GM12891 (cell line): ENCODE results near the gene PTPN4.
"Not testable (repeated sequence)": the region's sequence is repeated elsewhere in the genome, so short reads cannot be mapped to it uniquely, and the experiment has no call there.

ENCODE experiments used
- DNase-seq: peaks from one replicate; pipeline ENCODE4 v3.0.0; 2011; ENCODE audit warnings: low spot score; ENCODE audit not compliant: insufficient read length
- FAIRE-seq: peaks from 2 replicates; lab custom pipeline; 2011; peaks lifted over from hg19 to GRCh38; lab: Jason Lieb, UNC
- PAX5 ChIP-seq: IDR thresholded peaks from 2 replicates; pipeline ENCODE4 v1.6.1; 2011; ENCODE audit warnings: low read length, moderate library complexity, mild to moderate bottlenecking; ENCODE audit not compliant: insufficient read depth, severe bottlenecking
- POLR2A ChIP-seq: IDR thresholded peaks from 2 replicates; pipeline ENCODE4 v1.6.1; 2011; ENCODE audit warnings: low read depth, low read length, control low read depth
- POLR2AphosphoS5 ChIP-seq: IDR thresholded peaks from 2 replicates; pipeline ENCODE4 v1.6.1; 2011; ENCODE audit warnings: low read depth, low read length, control low read depth
- POU2F2 ChIP-seq: IDR thresholded peaks from 2 replicates; pipeline ENCODE4 v1.6.1; 2011; ENCODE audit warnings: low read depth, mild to moderate bottlenecking, control low read depth, low read length, moderate library complexity
- SPI1 ChIP-seq: IDR thresholded peaks from 2 replicates; pipeline ENCODE4 v1.6.1; 2011; ENCODE audit warnings: low read depth, low read length, control low read depth
- TAF1 ChIP-seq: IDR thresholded peaks from 2 replicates; pipeline ENCODE4 v1.6.1; 2011; ENCODE audit warnings: low read depth, low read length, control low read depth

The PTPN4 gene

DNA sequence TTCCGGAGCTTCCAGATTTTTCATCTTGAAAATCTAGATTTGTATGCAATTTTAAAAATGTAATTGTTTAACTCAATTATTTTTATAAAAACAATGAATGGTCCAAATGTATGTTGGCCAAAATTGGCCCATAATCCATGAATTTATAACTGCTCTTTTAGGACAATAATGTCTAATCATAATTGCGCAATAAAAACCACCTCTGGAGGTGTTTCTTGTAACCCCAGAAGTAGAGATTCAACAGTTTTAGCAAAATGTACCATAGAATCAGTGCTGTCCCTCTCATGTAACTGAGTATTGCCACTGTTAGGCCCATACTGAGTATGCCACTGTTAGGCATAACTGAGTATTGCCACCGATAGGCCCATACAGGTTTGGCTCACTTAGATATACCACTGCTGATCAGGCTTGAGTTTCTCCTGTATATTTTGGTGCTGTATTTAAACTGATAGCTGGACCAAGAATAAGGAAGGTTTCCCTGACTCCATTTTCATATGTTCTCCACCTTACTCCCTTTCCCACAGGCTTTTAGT lies 182.3 kb downstream of the PTPN4 start:
- TF ChIP-seq TAF1 (no peak), POLR2A (no peak), PAX5 (no peak), POLR2AphosphoS5 (no peak), POU2F2 (no peak), SPI1 (no peak)
- DNase-seq (no peak), FAIRE-seq (peak; percentile 38)

GRCh38 chr2:119943058-119943457 lies 183.3 kb downstream of the PTPN4 start:
- FAIRE-seq = no peak
- no peak for DNase-seq
- TF ChIP-seq TAF1 = no peak
- TF ChIP-seq POLR2A = no peak
- TF ChIP-seq POU2F2 = no peak
- no peak for TF ChIP-seq SPI1
- no peak for TF ChIP-seq PAX5
- TF ChIP-seq POLR2AphosphoS5 = no peak

- DNase-seq = no peak
- no peak for FAIRE-seq
- TF ChIP-seq PAX5 (no peak), POLR2A (no peak), SPI1 (no peak), POLR2AphosphoS5 (no peak), POU2F2 (no peak), TAF1 (no peak)
These were observed 187.8 kb downstream of the PTPN4 start for GRCh38 chr2:119947535-119947934.

- TF ChIP-seq POU2F2 (no peak), POLR2A (no peak), SPI1 (no peak), POLR2AphosphoS5 (no peak), TAF1 (no peak), PAX5 (no peak)
- FAIRE-seq (no peak), DNase-seq (no peak)
These were observed 191.2 kb downstream of the PTPN4 start for GRCh38 chr2:119950966-119951365.

GRCh38 chr2:119958670-119959268 lies 199.0 kb downstream of the PTPN4 start:
- FAIRE-seq = no peak

DNA sequence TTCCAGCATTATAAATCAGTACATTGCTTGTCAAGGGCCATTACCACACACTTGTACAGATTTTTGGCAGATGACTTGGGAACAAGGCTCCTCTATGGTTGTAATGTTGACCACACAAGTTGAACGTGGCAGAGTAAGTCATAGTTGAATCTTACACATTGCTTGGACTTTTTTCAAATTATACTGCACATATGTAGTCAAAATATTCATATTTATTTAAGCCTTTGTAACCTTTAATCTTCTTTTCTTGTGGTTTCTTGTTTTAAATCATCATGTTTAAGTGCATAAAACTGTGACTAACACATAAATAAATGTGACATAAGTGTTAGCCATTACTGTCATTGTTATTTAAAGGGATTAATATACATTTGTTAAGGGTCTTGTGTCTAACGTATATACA lies 201.1 kb downstream of the PTPN4 start:
- DNase-seq (no peak), FAIRE-seq (no peak)
- TF ChIP-seq POU2F2 (no peak), POLR2AphosphoS5 (no peak), TAF1 (no peak), PAX5 (no peak), POLR2A (no peak), SPI1 (no peak)

More at GRCh38 chr2:119958670-119959268, 199.0 kb downstream of the PTPN4 start:
- DNase-seq = no peak
- TF ChIP-seq PAX5 = no peak
- TF ChIP-seq TAF1 = no peak
- TF ChIP-seq POU2F2 = no peak
- no peak for TF ChIP-seq POLR2AphosphoS5
- no peak for TF ChIP-seq POLR2A
- TF ChIP-seq SPI1 = no peak

- DNase-seq (no peak), FAIRE-seq (no peak)
- TF ChIP-seq PAX5 = no peak
These were observed 222.2 kb downstream of the PTPN4 start for GRCh38 chr2:119981896-119982295.

DNA sequence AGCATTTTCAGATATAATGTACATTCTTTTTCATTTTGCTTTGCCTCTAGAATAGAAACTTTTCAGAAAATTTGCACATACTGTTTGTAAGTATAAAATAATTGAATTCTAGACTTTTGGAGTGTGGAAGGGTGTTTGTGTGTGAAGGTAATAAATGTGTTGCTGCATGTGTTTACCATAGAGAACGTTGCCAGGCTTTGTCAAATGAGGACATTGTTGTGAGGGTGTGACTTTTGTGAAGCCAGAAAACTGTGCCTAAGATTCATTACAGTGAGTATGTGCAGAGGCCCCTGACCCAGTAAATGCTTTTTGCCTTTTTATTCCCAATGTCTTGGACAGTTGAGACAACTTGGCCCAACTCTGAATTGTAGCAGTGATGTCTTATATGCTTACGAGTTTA lies 222.8 kb downstream of the PTPN4 start:
- FAIRE-seq (no peak), DNase-seq (no peak)
- TF ChIP-seq SPI1 (no peak), POU2F2 (no peak), TAF1 (no peak), PAX5 (no peak), POLR2AphosphoS5 (no peak), POLR2A (no peak)

DNA sequence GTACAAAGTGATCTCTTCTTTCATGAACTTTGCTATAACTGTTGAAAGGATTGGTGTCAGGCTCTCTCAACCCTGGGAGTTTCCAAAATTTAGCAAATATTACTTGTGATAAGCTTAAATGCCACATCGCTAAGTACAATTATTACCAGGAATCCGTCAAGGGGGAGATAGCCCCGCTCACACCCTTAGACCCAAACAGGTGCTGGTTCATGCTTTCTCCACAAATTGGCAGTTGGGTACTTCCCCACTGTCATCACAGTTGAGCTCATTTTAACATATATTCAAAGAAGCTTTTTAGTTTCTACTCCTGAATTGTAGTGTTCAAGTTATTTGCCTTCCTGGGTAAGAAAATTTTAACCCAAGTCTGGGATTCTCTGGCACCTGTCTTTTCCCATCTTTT lies 223.4 kb downstream of the PTPN4 start:
- no peak for FAIRE-seq
- TF ChIP-seq POU2F2 = no peak
- no peak for TF ChIP-seq PAX5
- no peak for TF ChIP-seq TAF1
- no peak for TF ChIP-seq POLR2AphosphoS5
- TF ChIP-seq SPI1 = no peak
- DNase-seq = no peak

- FAIRE-seq (no peak), DNase-seq (no peak)
- TF ChIP-seq POLR2A = no peak
- TF ChIP-seq POLR2AphosphoS5 = no peak
- no peak for TF ChIP-seq PAX5
- no peak for TF ChIP-seq POU2F2
- no peak for TF ChIP-seq TAF1
These were observed 236.4 kb downstream of the PTPN4 start for GRCh38 chr2:119996148-119996547.

DNA sequence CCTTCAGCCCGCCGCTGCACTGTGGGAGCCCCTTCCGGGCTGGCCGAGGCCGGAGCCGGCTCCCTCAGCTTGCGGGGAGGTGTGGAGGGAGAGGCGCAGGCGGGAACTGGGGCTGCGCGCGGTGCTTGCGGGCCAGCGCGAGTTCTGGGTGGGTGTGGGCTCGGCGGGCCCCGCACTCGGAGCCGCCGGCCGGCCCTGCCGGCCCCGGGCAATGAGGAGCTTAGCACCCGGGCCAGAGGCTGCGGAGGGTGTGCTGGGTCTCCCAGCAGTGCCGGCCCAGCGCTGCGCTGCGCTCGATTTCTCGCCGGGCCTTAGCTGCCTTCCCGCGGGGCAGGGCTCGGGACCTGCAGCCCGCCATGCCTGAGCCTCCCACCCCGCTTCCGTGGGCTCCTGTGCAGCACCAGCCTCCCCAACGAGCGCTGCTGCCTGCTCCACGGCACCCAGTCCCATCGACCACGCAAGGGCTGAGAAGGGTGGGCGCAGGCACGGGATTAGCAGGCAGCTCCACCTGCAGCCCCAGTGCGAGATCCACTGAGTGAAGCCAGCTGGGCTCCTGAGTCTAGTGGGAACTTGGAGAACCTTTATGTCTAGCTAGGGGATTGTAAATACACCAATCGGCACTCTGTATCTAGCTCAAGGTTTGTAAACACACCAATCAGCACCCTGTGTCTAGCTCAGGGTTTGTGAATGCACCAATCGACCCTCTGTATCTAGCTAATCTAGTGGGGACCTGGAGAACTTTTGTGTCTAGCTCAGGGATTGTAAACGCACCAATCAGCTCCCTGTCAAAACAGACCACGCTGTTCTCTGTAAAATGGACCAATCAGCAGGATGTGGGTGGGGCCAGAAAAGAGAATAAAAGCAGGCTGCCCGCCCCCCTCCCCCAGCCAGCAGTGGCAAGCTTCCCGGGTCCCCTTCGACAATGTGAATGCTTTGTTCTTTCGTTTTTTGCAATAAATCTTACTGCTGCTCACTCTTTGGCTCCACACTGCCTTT lies 237.5 kb downstream of the PTPN4 start:
- FAIRE-seq = not testable (repeated sequence)

More for the DNA sequence above, 237.5 kb downstream of the PTPN4 start:
- not testable (repeated sequence) for DNase-seq
